Endothelial cell of umbilical vein (primary cell): ENCODE data around the gene PRSS48. TPM values are rescaled to one million over a fixed set of nuclear protein-coding genes. Genes with fewer than 3 reads are reported as not detected.

Experiments
- BruUV-seq: library from RNA; stranded (reverse); fragments of 400-500 nt; replicated peaks from 2 replicates; lab custom pipeline; 2021; lab: Mats Ljungman, UMichigan
- CTCF ChIA-PET: fragments of 300-600, 350-600 bp; sonication (Branson Sonifier 250); formaldehyde crosslinking; loops from one replicate; lab custom pipeline; 2021; ENCODE audit warnings: antibody characterized with exemption, inconsistent platforms; lab: Charles Lee
- POLR2A ChIA-PET: fragments of 300-600, 350-600 bp; sonication (Branson Sonifier 250); formaldehyde crosslinking; loops from one replicate; lab custom pipeline; 2021; ENCODE audit warnings: antibody characterized with exemption, inconsistent platforms; lab: Charles Lee
- DNase-seq: peaks from one replicate; pipeline ENCODE4 v3.0.0-alpha.2; 2011; ENCODE audit warnings: low read depth, low spot score
- FAIRE-seq: peaks from 2 replicates; lab custom pipeline; 2011; peaks lifted over from hg19 to GRCh38; lab: Jason Lieb, UNC
- H2AFZ ChIP-seq: 2 replicates; pipeline ENCODE4 v1.6.0; 2012; ENCODE audit warnings: low read depth, low read length, control low read depth, inconsistent platforms
- H3K27ac ChIP-seq: 2 replicates; pipeline ENCODE4 v1.5.1; 2011; ENCODE audit warnings: low read depth, mild to moderate bottlenecking, control low read depth, low read length, moderate library complexity; ENCODE audit not compliant: insufficient read depth
- H3K27me3 ChIP-seq, 2 experiments: 2 replicates each; pipeline versions ENCODE4 v1.6.0 to v1.6.1; 2011; ENCODE audit warnings: low read length in 2 of 2, mixed read lengths in 1 of 2; ENCODE audit not compliant: control insufficient read depth in 2 of 2, insufficient read depth in 2 of 2
- H3K36me3 ChIP-seq, 2 experiments: 2 replicates in 1 of 2; 3 replicates in 1 of 2; pipeline ENCODE4 v1.5.1; 2011; ENCODE audit warnings: low read length in 2 of 2, mild to moderate bottlenecking in 1 of 2, moderate library complexity in 1 of 2; ENCODE audit not compliant: control insufficient read depth in 2 of 2, insufficient read depth in 2 of 2; ENCODE audit errors: extremely low read depth in 1 of 2
- H3K4me1 ChIP-seq: 3 replicates; pipeline ENCODE4 v1.5.1; 2011; ENCODE audit warnings: mild to moderate bottlenecking, low read length; ENCODE audit not compliant: control insufficient read depth, insufficient read depth; ENCODE audit errors: extremely low read depth
- H3K4me2 ChIP-seq: 2 replicates; pipeline ENCODE4 v1.6.1; 2011; ENCODE audit warnings: low read length, control low read depth, mixed read lengths; ENCODE audit not compliant: insufficient read depth
- H3K4me3 ChIP-seq, 3 experiments: fragments of 200-600 bp in 1 of 3; sonication (generic), shearing (Covaris generic) in 1 of 3; replicated peaks in 1 of 3; 2 replicates each; pipeline ENCODE4 v1.5.1; 2011 to 2016; ENCODE audit warnings: control low read depth in 3 of 3, low read length in 3 of 3, mild to moderate bottlenecking in 2 of 3, inconsistent platforms in 1 of 3, low read depth in 1 of 3, moderate library complexity in 1 of 3; ENCODE audit not compliant: insufficient read depth in 1 of 3
- H3K79me2 ChIP-seq: 2 replicates; pipeline ENCODE4 v1.6.0; 2012; ENCODE audit warnings: low read length, inconsistent platforms; ENCODE audit not compliant: control insufficient read depth, insufficient read depth
- H3K9ac ChIP-seq: replicated peaks from 2 replicates; pipeline ENCODE3; 2011; ENCODE audit warnings: low read length, control low read depth; ENCODE audit not compliant: insufficient read depth; ENCODE audit errors: extremely low read depth
- H3K9me1 ChIP-seq: replicated peaks from 3 replicates; pipeline ENCODE4 v1.6.0; 2011; ENCODE audit warnings: mild to moderate bottlenecking, low read length; ENCODE audit not compliant: control insufficient read depth, insufficient read depth; ENCODE audit errors: extremely low read depth
- H3K9me3 ChIP-seq: replicated peaks from 2 replicates; pipeline ENCODE4 v1.5.1; 2012; ENCODE audit warnings: low read length, inconsistent platforms; ENCODE audit not compliant: control insufficient read depth, insufficient read depth
- H4K20me1 ChIP-seq: replicated peaks from 2 replicates; pipeline ENCODE3; 2011; ENCODE audit warnings: mild to moderate bottlenecking, low read length; ENCODE audit not compliant: control insufficient read depth, insufficient read depth; ENCODE audit errors: extremely low read depth
- EZH2 ChIP-seq: IDR thresholded peaks from 2 replicates; pipeline ENCODE4 v1.6.1; 2012; ENCODE audit warnings: borderline replicate concordance, low read depth, mild to moderate bottlenecking, moderate library complexity, low read length, inconsistent platforms; ENCODE audit not compliant: severe bottlenecking
- FOS ChIP-seq: IDR thresholded peaks from 2 replicates; pipeline ENCODE4 v1.6.1; 2011; ENCODE audit warnings: mild to moderate bottlenecking, low read length, moderate library complexity, borderline replicate concordance; ENCODE audit not compliant: insufficient read depth
- GATA2 ChIP-seq: IDR thresholded peaks from 2 replicates; pipeline ENCODE4 v1.7.0; 2011; ENCODE audit warnings: low read depth, mild to moderate bottlenecking, moderate library complexity, mixed read lengths, low read length; ENCODE audit not compliant: insufficient read length, insufficient read depth
- JUN ChIP-seq: IDR thresholded peaks from 2 replicates; pipeline ENCODE4 v1.6.1; 2011; ENCODE audit warnings: borderline replicate concordance, low read depth; ENCODE audit not compliant: insufficient read length, insufficient read depth
- MYC ChIP-seq: IDR thresholded peaks from one replicate; pipeline ENCODE4 v1.6.1; 2011; ENCODE audit warnings: mild to moderate bottlenecking, low read depth, low read length
- POLR2A ChIP-seq: IDR thresholded peaks from 2 replicates; pipeline ENCODE4 v1.6.1; 2012; ENCODE audit warnings: low read depth, mild to moderate bottlenecking, control low read depth, low read length
- POLR2AphosphoS5 ChIP-seq: IDR thresholded peaks from 2 replicates; pipeline ENCODE4 v1.6.1; 2012; ENCODE audit warnings: low read depth, mild to moderate bottlenecking, control low read depth, low read length, moderate library complexity; ENCODE audit not compliant: insufficient read depth
- dilution Hi-C: fragments of 300-500 bp; cut with MboI; formaldehyde crosslinking; loops from one replicate; pipeline ENCODE4 v1.15.0; 2019; ENCODE audit warnings: low sequenced_read_pairs; ENCODE audit not compliant: extremely low pct_ligation_motif_present
- intact Hi-C: fragments of 100-400 bp; cut with micrococcal nuclease; formaldehyde crosslinking; loops from one replicate; pipeline ENCODE4 v1.10.0; 2022
- polyA plus RNA-seq, 4 experiments: library from polyadenylated mRNA; depleted of rRNA in 3 of 4; stranded (reverse) in 3 of 4; unstranded in 1 of 4; fragments of >200 nt; gene quantifications; 2 replicates each; pipeline versions ENCODE4 v1.2.1 to v1.2.3, GENCODE V29; 2011 to 2012; ENCODE audit warnings: missing spikeins in 1 of 4
- total RNA-seq: library from RNA; stranded (reverse); gene quantifications from 2 replicates; pipeline ENCODE4 v1.2.3, GENCODE V29; 2021
- TF ChIP-seq, protein P1 (sequence below): IDR thresholded peaks from 2 replicates; pipeline ENCODE4 v1.6.1; 2011; ENCODE audit not compliant: insufficient read depth, insufficient read length
- TF ChIP-seq, protein P2 (sequence below), 2 donors: IDR thresholded peaks; 1 replicate in 1 of 2; 2 replicates in 1 of 2; pipeline ENCODE4 v1.5.1; 2011; ENCODE audit warnings: low read length in 2 of 2, mild to moderate bottlenecking in 2 of 2, moderate library complexity in 2 of 2, control low read depth in 1 of 2, inconsistent platforms in 1 of 2, low read depth in 1 of 2; ENCODE audit not compliant: insufficient read depth in 1 of 2; ENCODE audit errors: extremely low read depth in 1 of 2

PRSS48 gene
- total and polyA plus RNA-seq, 2 donors (not counting 3 experiments of a cell fraction or from before 2014, with no cell fraction given): not detected

DNA sequence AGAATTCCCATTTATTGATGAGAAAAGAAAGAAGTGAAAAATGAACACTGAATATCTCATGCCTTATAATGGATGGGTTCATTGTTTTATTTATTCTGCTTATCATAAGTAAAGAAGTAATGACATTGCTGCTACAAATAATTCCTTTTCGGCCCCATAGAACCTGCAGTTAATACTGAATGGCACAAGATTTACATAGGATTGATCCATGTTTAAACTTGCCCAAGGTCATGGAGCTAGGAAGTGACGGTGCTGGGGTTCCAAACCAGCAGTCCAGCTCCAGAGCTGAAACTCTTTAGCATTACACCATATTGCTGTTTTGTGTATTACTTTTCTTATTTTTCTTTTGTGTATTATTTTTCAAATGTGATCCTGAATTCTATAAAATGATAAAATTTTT, 30.2 kb upstream of the PRSS48 start:
- peaks cover 2% of the 10 kb centered on the region for H3K4me1 ChIP-seq
- no peaks in the 10 kb centered on the region for H3K36me3 ChIP-seq
- ChIA-PET CTCF (interaction anchor here (0.9 to 1.5 kb wide), 2 partner anchors 13 to 38 kb away, joined by 3 read pairs; no protein-coding TSS in a partner anchor), POLR2A (no interaction called here)
- intact Hi-C loops (no loop called here), dilution Hi-C loops (no loop called here)
- H3K27ac ChIP-seq: no peak overlapping the region
- no peak overlapping the region for H3K4me2 ChIP-seq
- H3K27me3 ChIP-seq: no peaks in the 10 kb centered on the region
- FAIRE-seq: no peak
- no peak overlapping the region for H3K4me3 ChIP-seq
- no peaks in the 10 kb centered on the region for H3K9me1 ChIP-seq
- TF ChIP-seq JUN (no peak), POLR2AphosphoS5 (no peak), GATA2 (no peak), EZH2 (no peak)
- DNase-seq: no peak
- no peaks in the 10 kb centered on the region for H3K9me3 ChIP-seq
- no TSS peak for BruUV-seq
- H4K20me1 ChIP-seq: no peaks in the 10 kb centered on the region
- no peak overlapping the region for H3K9ac ChIP-seq
- peaks cover 3% of the 10 kb centered on the region for H3K79me2 ChIP-seq
- no peak overlapping the region for H2AFZ ChIP-seq

DNA sequence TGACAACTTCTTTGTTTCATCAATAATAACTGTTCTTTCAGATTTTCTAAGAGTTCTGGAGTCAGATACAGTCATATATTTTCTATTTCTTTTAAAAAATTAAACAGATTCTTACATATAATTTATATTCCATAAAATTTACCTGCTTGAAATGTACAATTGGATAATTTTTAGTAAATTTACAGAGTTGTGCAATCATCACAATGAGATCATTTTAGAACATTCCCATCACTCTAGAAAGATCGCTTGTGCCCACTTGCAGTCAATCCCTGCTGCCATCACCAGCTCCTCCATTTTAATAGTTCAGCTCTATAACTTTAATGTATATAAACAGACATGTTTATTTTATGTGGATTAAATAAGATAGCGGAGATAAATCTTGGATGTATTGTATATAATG, 29.6 kb upstream of the PRSS48 start:
- H3K79me2 ChIP-seq: peaks cover 1% of the 10 kb centered on the region
- no peak for FAIRE-seq
- H3K9ac ChIP-seq: no peak overlapping the region
- H3K27ac ChIP-seq: no peak overlapping the region
- BruUV-seq: no TSS peak
- TF ChIP-seq EZH2 (no peak), GATA2 (no peak), POLR2AphosphoS5 (no peak), MYC (no peak), JUN (no peak), FOS (no peak), POLR2A (no peak)
- TF ChIP-seq, protein P1, sequence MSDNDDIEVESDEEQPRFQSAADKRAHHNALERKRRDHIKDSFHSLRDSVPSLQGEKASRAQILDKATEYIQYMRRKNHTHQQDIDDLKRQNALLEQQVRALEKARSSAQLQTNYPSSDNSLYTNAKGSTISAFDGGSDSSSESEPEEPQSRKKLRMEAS: no peak
- TF ChIP-seq, protein P2, sequence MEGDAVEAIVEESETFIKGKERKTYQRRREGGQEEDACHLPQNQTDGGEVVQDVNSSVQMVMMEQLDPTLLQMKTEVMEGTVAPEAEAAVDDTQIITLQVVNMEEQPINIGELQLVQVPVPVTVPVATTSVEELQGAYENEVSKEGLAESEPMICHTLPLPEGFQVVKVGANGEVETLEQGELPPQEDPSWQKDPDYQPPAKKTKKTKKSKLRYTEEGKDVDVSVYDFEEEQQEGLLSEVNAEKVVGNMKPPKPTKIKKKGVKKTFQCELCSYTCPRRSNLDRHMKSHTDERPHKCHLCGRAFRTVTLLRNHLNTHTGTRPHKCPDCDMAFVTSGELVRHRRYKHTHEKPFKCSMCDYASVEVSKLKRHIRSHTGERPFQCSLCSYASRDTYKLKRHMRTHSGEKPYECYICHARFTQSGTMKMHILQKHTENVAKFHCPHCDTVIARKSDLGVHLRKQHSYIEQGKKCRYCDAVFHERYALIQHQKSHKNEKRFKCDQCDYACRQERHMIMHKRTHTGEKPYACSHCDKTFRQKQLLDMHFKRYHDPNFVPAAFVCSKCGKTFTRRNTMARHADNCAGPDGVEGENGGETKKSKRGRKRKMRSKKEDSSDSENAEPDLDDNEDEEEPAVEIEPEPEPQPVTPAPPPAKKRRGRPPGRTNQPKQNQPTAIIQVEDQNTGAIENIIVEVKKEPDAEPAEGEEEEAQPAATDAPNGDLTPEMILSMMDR (IDR thresholded peaks at IDR 0.05; ENCODE audit: extremely low read depth in 1 of 2, insufficient read depth in 1 of 2, low read depth in 1 of 2, low read length in 2 of 2): no peak
- H3K4me1 ChIP-seq: peaks cover 8% of the 10 kb centered on the region
- no peak for DNase-seq
- ChIA-PET CTCF (interaction anchor here (0.9 to 1.5 kb wide), 3 partner anchors 13 to 37 kb away, joined by 3 to 4 read pairs (median 3); no protein-coding TSS in a partner anchor), POLR2A (no interaction called here)
- no peaks in the 10 kb centered on the region for H3K9me1 ChIP-seq
- no peaks in the 10 kb centered on the region for H4K20me1 ChIP-seq
- no peak overlapping the region for H2AFZ ChIP-seq
- H3K4me2 ChIP-seq: no peak overlapping the region
- no peaks in the 10 kb centered on the region for H3K27me3 ChIP-seq
- intact Hi-C loops: no loop called here
- dilution Hi-C loops: no loop called here
- H3K36me3 ChIP-seq: no peaks in the 10 kb centered on the region
- no peak overlapping the region for H3K4me3 ChIP-seq
- no peaks in the 10 kb centered on the region for H3K9me3 ChIP-seq
